Gastroesophageal sphincter (tissue), 4 donors: ENCODE data around the gene SH2D6. TPM values are rescaled to one million over a fixed set of nuclear protein-coding genes. Genes with fewer than 3 reads are reported as not detected.
"Not testable (repeated sequence)": the region's sequence is repeated elsewhere in the genome, so short reads cannot be mapped to it uniquely, and the experiment has no call there.

ENCODE experiments used
- ATAC-seq: fragments of 150-250 bp; one replicate; pipeline ENCODE4 v1.9.1; 2016; ENCODE audit warnings: mild to moderate bottlenecking, moderate library complexity
- H3K27ac ChIP-seq, 4 donors: fragments of 200-600 bp; sonication (generic) in 3 of 4; 1 replicate in 3 of 4; 2 replicates in 1 of 4; pipeline ENCODE4 v1.5.1; 2016 to 2019
- H3K27me3 ChIP-seq: fragments of 200-600 bp; sonication (generic); one replicate; pipeline ENCODE4 v1.5.1; 2019
- H3K36me3 ChIP-seq, 2 donors: fragments of 200-600 bp; sonication (generic); one replicate each; pipeline ENCODE4 v1.5.1; 2019; ENCODE audit warnings: control low read depth in 1 of 2
- H3K4me1 ChIP-seq, 3 donors: fragments of 200-600 bp; sonication (generic); 1 replicate in 2 of 3; 2 replicates in 1 of 3; pipeline ENCODE4 v1.5.1; 2016 to 2019; ENCODE audit warnings: control low read depth in 2 of 3
- H3K4me3 ChIP-seq, 2 donors: fragments of 200-600 bp; sonication (generic); one replicate each; pipeline ENCODE4 v1.5.1; 2019; ENCODE audit warnings: mild to moderate bottlenecking in 1 of 2, moderate library complexity in 1 of 2
- H3K9me3 ChIP-seq, 3 donors: fragments of 200-600 bp; sonication (generic); one replicate each; pipeline ENCODE4 v1.5.1; 2017 to 2019; ENCODE audit warnings: control low read depth in 2 of 3
- EP300 ChIP-seq: sonication (generic); formaldehyde crosslinking; IDR thresholded peaks from one replicate; pipeline ENCODE4 v1.6.1; 2017; ENCODE audit warnings: antibody characterized with exemption, mild to moderate bottlenecking
- POLR2A ChIP-seq, 2 donors: fragments of 450-650 bp; IDR thresholded peaks; one replicate each; pipeline ENCODE4 v1.6.1; 2017; ENCODE audit warnings: antibody characterized with exemption in 2 of 2, mild to moderate bottlenecking in 2 of 2, moderate library complexity in 1 of 2
- POLR2AphosphoS5 ChIP-seq: sonication (generic); formaldehyde crosslinking; IDR thresholded peaks from one replicate; pipeline ENCODE4 v1.6.1; 2017; ENCODE audit warnings: antibody characterized with exemption
- WGBS, 2 donors: methylation state at CpG; one replicate each; pipeline ENCODE4 v1.1.5; 2018; ENCODE audit warnings: low coverage in 1 of 2; 5-methylcytosine and 5-hydroxymethylcytosine counted together
- total RNA-seq, 4 donors: library from RNA; depleted of rRNA; stranded (reverse); fragments of >200 nt; gene quantifications; one replicate each; pipeline ENCODE4 v1.1.0, GENCODE V29; 2016
- TF ChIP-seq, protein P1 (sequence below), 4 experiments: fragments of 200-600 bp in 2 of 4; fragments of 450-650 bp in 2 of 4; sonication (generic) in 1 of 4; IDR thresholded peaks; one replicate each; pipeline ENCODE4 v1.5.1; 2017 to 2019; ENCODE audit warnings: antibody characterized with exemption in 4 of 4, mild to moderate bottlenecking in 2 of 4, moderate library complexity in 2 of 4

SH2D6 gene
- total RNA-seq, 4 donors from 2014 or later, result not detected

DNA sequence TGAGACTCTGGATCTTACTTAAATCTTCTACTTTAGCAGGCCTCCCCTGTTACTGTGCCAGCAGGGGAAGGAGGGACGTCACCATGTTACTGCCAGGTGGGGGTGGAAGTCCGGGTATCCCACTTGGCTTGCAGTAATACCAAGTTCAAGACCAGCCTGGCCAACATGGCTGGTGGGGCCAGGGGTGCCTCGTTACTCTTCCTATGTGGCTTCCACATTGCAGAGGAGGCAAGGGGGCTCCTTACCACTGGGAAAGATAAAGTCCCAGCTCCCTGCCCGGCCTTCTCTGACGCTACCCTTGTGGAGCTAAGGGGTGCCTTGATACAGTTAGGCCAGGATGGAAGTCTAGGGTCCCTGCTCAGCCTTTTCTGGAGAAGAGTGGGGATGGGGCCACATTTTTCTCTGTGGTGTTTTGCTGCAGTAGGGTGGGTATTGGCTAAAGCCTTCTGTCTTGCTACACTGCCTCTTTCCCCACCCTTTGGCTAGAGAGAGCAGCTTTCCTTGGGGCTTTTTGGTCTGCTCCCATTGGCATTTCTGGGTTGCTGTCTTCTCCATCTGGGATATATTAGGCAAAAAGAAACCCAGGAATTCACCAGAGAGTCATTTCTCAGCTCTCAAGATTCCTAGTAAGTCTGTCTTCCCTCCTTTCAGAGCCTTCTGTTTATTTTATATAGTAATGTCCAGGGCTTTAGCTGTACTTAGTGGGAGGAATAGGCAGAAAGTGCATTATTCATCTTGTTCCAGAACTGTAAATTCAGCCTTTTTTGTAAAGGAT lies 42.0 kb upstream of the SH2D6 start:
- H3K9me3 ChIP-seq, result no peaks in the 10 kb centered on the region
- no peak overlapping the region for H3K27ac ChIP-seq
- no peak overlapping the region for H3K4me3 ChIP-seq
- 90% methylated on average over 2 of the region's 5 CpGs; no CpG with 5 or more reads in 1 of the 2 donors for WGBS, 2 donors
- ATAC-seq, result no peak
- no peaks in the 10 kb centered on the region for H3K4me1 ChIP-seq
- no peaks in the 10 kb centered on the region for H3K27me3 ChIP-seq
- peaks cover 0 to 90% of the 10 kb centered on the region in 2 donors for H3K36me3 ChIP-seq
- TF ChIP-seq EP300 (no peak), POLR2A (IDR thresholded peaks at IDR 0.05) (no peak), POLR2AphosphoS5 (no peak)
- TF ChIP-seq, protein P1, sequence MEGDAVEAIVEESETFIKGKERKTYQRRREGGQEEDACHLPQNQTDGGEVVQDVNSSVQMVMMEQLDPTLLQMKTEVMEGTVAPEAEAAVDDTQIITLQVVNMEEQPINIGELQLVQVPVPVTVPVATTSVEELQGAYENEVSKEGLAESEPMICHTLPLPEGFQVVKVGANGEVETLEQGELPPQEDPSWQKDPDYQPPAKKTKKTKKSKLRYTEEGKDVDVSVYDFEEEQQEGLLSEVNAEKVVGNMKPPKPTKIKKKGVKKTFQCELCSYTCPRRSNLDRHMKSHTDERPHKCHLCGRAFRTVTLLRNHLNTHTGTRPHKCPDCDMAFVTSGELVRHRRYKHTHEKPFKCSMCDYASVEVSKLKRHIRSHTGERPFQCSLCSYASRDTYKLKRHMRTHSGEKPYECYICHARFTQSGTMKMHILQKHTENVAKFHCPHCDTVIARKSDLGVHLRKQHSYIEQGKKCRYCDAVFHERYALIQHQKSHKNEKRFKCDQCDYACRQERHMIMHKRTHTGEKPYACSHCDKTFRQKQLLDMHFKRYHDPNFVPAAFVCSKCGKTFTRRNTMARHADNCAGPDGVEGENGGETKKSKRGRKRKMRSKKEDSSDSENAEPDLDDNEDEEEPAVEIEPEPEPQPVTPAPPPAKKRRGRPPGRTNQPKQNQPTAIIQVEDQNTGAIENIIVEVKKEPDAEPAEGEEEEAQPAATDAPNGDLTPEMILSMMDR (IDR thresholded peaks at IDR 0.05), result no peak

- TF ChIP-seq POLR2A (IDR thresholded peaks at IDR 0.05) (no peak), POLR2AphosphoS5 (no peak), EP300 (no peak)
- TF ChIP-seq, protein P1 (IDR thresholded peaks at IDR 0.05), result no peak
- Histone ChIP-seq H3K9me3 (no peaks in the 10 kb centered on the region), H3K4me1 (no peaks in the 10 kb centered on the region), H3K27ac (no peak overlapping the region), H3K27me3 (no peaks in the 10 kb centered on the region), H3K4me3 (no peak overlapping the region), H3K36me3 (peaks cover 0 to 88% of the 10 kb centered on the region in 2 donors)
- no peak for ATAC-seq
- no CpG with 5 or more reads among the region's 11 CpGs for WGBS, 2 donors
Measured at GRCh38 chr2:85377083-85377482, 41.4 kb upstream of the SH2D6 start.

DNA sequence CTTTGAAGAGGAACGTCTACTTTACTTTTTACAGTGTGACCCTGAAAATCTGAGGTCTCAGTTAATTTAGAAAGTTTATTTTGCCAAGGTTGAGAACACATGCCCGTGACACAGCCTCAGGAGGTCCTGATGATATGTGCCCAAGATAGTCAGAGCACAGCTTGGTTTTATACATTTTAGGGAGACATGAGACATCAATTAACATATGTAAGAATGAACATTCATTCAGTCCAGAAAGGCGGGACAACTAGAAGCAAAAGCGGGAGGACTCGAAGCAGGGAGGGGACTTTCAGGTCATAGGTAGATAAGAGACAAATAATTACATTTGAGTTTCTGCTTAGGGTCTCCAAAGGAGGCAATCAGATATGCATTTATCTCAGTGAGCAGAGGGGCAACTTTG lies 40.3 kb upstream of the SH2D6 start:
- no peaks in the 10 kb centered on the region for H3K9me3 ChIP-seq
- WGBS, 2 donors, result 83 to 91% methylated on average over 1 to 4 of the region's 5 CpGs
- H3K4me1 ChIP-seq, result no peaks in the 10 kb centered on the region
- no peak for ATAC-seq
- H3K4me3 ChIP-seq, result no peak overlapping the region
- H3K27me3 ChIP-seq, result no peaks in the 10 kb centered on the region
- peaks cover 0 to 87% of the 10 kb centered on the region in 2 donors for H3K36me3 ChIP-seq
- no peak overlapping the region for H3K27ac ChIP-seq
- TF ChIP-seq POLR2AphosphoS5, result no peak
- TF ChIP-seq EP300, result no peak
- TF ChIP-seq, protein P1 (IDR thresholded peaks at IDR 0.05), result no peak
- TF ChIP-seq POLR2A (IDR thresholded peaks at IDR 0.05), result no peak

DNA sequence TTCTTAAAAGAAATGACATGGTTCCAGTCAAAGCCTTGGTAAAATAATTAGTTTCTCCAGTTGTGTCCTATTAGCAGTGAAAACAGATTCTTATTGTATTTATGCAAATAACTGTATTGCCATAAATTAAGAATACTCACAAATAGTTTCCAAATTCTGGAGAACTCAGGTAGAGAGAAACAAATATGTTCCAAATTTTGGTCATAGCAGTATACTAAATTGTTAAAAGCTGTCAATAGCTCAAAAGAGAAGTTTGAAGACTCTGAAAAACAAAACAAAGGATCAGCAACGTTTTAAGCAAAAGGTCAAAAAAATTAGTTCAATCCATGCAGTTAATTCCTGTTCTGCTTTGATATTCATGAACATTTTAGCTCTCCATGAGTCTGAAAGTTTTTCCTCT lies 38.5 kb upstream of the SH2D6 start:
- H3K9me3 ChIP-seq, result no peaks in the 10 kb centered on the region
- H3K4me3 ChIP-seq, result no peak overlapping the region
- no peaks in the 10 kb centered on the region for H3K27me3 ChIP-seq
- TF ChIP-seq, protein P1 (IDR thresholded peaks at IDR 0.05), result no peak
- no peak for TF ChIP-seq POLR2A (IDR thresholded peaks at IDR 0.05)
- no peak for TF ChIP-seq EP300
- no peak for TF ChIP-seq POLR2AphosphoS5
- no peak for ATAC-seq
- H3K27ac ChIP-seq, result no peak overlapping the region
- WGBS, 2 donors, result 68 to 86% methylated on average over 1 of the region's 1 CpG
- H3K4me1 ChIP-seq, result no peaks in the 10 kb centered on the region
- H3K36me3 ChIP-seq, result peaks cover 0 to 88% of the 10 kb centered on the region in 2 donors

DNA sequence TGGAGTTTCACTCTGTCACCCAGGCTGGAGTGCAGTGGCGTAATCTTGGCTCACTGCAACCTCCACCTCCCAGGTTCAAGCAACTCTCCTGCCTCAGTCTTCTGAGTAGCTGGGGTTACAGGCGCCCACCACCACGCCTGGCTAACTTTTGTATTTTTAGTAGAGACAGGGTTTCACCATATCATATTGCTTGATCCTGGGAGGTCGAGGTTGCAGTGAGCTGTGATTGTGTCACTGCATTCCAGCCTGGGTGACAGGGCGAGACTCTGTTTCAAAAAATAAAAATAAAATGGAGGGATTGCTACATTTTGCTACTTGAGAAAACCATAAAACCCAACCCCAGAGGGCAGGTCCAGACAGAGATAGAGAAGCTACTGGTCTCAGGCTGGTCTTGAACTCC lies 35.4 kb upstream of the SH2D6 start:
- H3K27ac ChIP-seq, ATAC-seq, H3K9me3 ChIP-seq, H3K27me3 ChIP-seq, H3K4me3 ChIP-seq, H3K4me1 ChIP-seq: not testable (repeated sequence)
- WGBS, 2 donors, result 100% methylated on average over 3 of the region's 5 CpGs; no CpG with 5 or more reads in 1 of the 2 donors
- H3K36me3 ChIP-seq, result peaks cover 0 to 90% of the 10 kb centered on the region in 2 donors
